Peyer's patch (tissue), 4 donors: ENCODE data around the gene DUT. TPM values are rescaled to one million over a fixed set of nuclear protein-coding genes. Genes with fewer than 3 reads are reported as not detected.

Experiments used
- DNase-seq, 3 donors: peaks; one replicate each; pipeline ENCODE4 v3.0.0-alpha.2; 2017 to 2019
- H3K27ac ChIP-seq, 4 donors: fragments of 200-600 bp; sonication (generic); one replicate each; pipeline ENCODE4 v1.5.1; 2016 to 2019
- H3K27me3 ChIP-seq, 2 donors: fragments of 200-600 bp; sonication (generic); one replicate each; pipeline ENCODE4 v1.5.1; 2019
- H3K36me3 ChIP-seq, 3 donors: fragments of 200-600 bp; sonication (generic); one replicate each; pipeline ENCODE4 v1.5.1; 2016 to 2019
- H3K4me1 ChIP-seq, 4 donors: fragments of 200-600 bp; sonication (generic); one replicate each; pipeline ENCODE4 v1.5.1; 2016 to 2019
- H3K4me3 ChIP-seq, 4 donors: fragments of 200-600 bp; sonication (generic); 1 replicate in 3 of 4; 2 replicates in 1 of 4; pipeline ENCODE4 v1.5.1; 2016 to 2019; ENCODE audit warnings: mild to moderate bottlenecking in 1 of 4
- H3K9me3 ChIP-seq, 4 donors: fragments of 200-600 bp; sonication (generic); one replicate each; pipeline ENCODE4 v1.5.1; 2016 to 2019; ENCODE audit warnings: mild to moderate bottlenecking in 1 of 4
- CTCF ChIP-seq, 6 experiments: fragments of 450-650 bp in 4 of 6; fragments of 200-600 bp in 2 of 6; sonication (generic) in 1 of 6; IDR thresholded peaks; one replicate each; pipeline ENCODE4 v1.5.1; 2017 to 2019; ENCODE audit warnings: antibody characterized with exemption in 6 of 6, mild to moderate bottlenecking in 3 of 6, moderate library complexity in 1 of 6
- POLR2A ChIP-seq, 2 donors: fragments of 450-650 bp; IDR thresholded peaks; one replicate each; pipeline ENCODE4 v1.5.1; 2017; ENCODE audit warnings: antibody characterized with exemption in 2 of 2, mild to moderate bottlenecking in 2 of 2, moderate library complexity in 2 of 2
- total RNA-seq, 4 donors: library from RNA; depleted of rRNA; stranded (reverse); fragments of >200 nt; gene quantifications; one replicate each; pipeline ENCODE4 v1.1.0, GENCODE V29; 2016

DUT gene
- total RNA-seq, 4 donors from 2014 or later = 13.7 to 97.4 (median 37.1) TPM

- Histone ChIP-seq H3K27me3 (no peaks in the 10 kb centered on the region), H3K9me3 (no peaks in the 10 kb centered on the region), H3K4me3 (no peak overlapping the region), H3K36me3 (no peaks in the 10 kb centered on the region), H3K4me1 (no peaks in the 10 kb centered on the region), H3K27ac (no peak overlapping the region)
- no peak for TF ChIP-seq CTCF (IDR thresholded peaks at IDR 0.05)
- no peak for TF ChIP-seq POLR2A (IDR thresholded peaks at IDR 0.05)
- no peak for DNase-seq
Measured at GRCh38 chr15:48306639-48307038, 24.6 kb upstream of the DUT start.

- H3K27me3 ChIP-seq = no peaks in the 10 kb centered on the region
- no peaks in the 10 kb centered on the region for H3K36me3 ChIP-seq
- H3K4me1 ChIP-seq = no peaks in the 10 kb centered on the region
- H3K9me3 ChIP-seq = no peaks in the 10 kb centered on the region
- no peak for DNase-seq
- H3K27ac ChIP-seq = no peak overlapping the region
- TF ChIP-seq CTCF (IDR thresholded peaks at IDR 0.05) = no peak
- H3K4me3 ChIP-seq = no peak overlapping the region
Measured at GRCh38 chr15:48307586-48307985, 23.6 kb upstream of the DUT start.

GRCh38 chr15:48309740-48310139, 21.5 kb upstream of the DUT start:
- Histone ChIP-seq H3K27ac (no peak overlapping the region), H3K4me3 (no peak overlapping the region), H3K36me3 (no peaks in the 10 kb centered on the region), H3K9me3 (no peaks in the 10 kb centered on the region), H3K27me3 (no peaks in the 10 kb centered on the region), H3K4me1 (no peaks in the 10 kb centered on the region)
- TF ChIP-seq CTCF (IDR thresholded peaks at IDR 0.05) (no peak), POLR2A (IDR thresholded peaks at IDR 0.05) (no peak)
- DNase-seq = no peak

- Histone ChIP-seq H3K4me1 (no peaks in the 10 kb centered on the region), H3K4me3 (no peak overlapping the region), H3K36me3 (no peaks in the 10 kb centered on the region), H3K9me3 (no peaks in the 10 kb centered on the region), H3K27ac (no peak overlapping the region), H3K27me3 (no peaks in the 10 kb centered on the region)
- no peak for DNase-seq
- TF ChIP-seq CTCF (IDR thresholded peaks at IDR 0.05) (no peak), POLR2A (IDR thresholded peaks at IDR 0.05) (no peak)
Measured at GRCh38 chr15:48313216-48313615, 18.0 kb upstream of the DUT start.

GRCh38 chr15:48315041-48315440, 16.2 kb upstream of the DUT start:
- H3K27me3 ChIP-seq = no peaks in the 10 kb centered on the region
- no peaks in the 10 kb centered on the region for H3K36me3 ChIP-seq
- no peak overlapping the region for H3K27ac ChIP-seq
- H3K9me3 ChIP-seq = no peaks in the 10 kb centered on the region
- no peak overlapping the region for H3K4me3 ChIP-seq
- no peak for DNase-seq
- no peak for TF ChIP-seq POLR2A (IDR thresholded peaks at IDR 0.05)
- no peak for TF ChIP-seq CTCF (IDR thresholded peaks at IDR 0.05)
- no peaks in the 10 kb centered on the region for H3K4me1 ChIP-seq

DNA sequence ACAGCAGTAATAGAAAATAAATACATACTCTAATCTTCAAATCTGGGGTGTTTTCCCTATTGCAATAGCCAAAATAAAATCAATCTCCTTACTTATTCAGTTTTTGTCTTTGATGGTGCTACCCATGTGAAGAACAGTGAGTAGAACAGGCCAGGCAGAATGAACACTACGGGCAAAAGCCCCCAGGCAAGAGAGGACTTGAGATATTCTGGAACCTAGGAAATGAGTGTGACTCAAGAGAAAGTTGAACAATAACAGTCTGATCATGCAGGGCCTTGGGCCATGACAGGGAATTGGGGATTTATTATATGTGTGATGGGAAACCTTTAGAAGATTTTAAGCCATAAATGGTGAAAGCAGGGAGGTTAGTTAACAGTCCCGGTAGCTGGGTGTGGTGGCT, 14.0 kb upstream of the DUT start:
- no peak overlapping the region for H3K27ac ChIP-seq
- no peaks in the 10 kb centered on the region for H3K9me3 ChIP-seq
- DNase-seq = no peak
- H3K36me3 ChIP-seq = no peaks in the 10 kb centered on the region
- no peaks in the 10 kb centered on the region for H3K4me1 ChIP-seq
- H3K27me3 ChIP-seq = no peaks in the 10 kb centered on the region
- no peak overlapping the region for H3K4me3 ChIP-seq
- TF ChIP-seq POLR2A (IDR thresholded peaks at IDR 0.05) (no peak), CTCF (IDR thresholded peaks at IDR 0.05) (no peak)
